SK-N-SH (cell line): ENCODE results near the gene ARHGEF11.

Experiments
- POLR2AphosphoS5 ChIP-seq: IDR thresholded peaks from 2 replicates; pipeline ENCODE4 v1.6.1; 2012; ENCODE audit warnings: low read depth, low read length
- RCOR1 ChIP-seq: fragments of 150-350 bp; IDR thresholded peaks from 2 replicates; pipeline ENCODE4 v1.6.1; 2017; ENCODE audit warnings: antibody characterized with exemption, low read length
- TCF12 ChIP-seq: IDR thresholded peaks from 2 replicates; pipeline ENCODE4 v1.4.0; 2012
- YY1 ChIP-seq: IDR thresholded peaks from 2 replicates; pipeline ENCODE4 v1.4.0; 2012; ENCODE audit warnings: low read depth, mild to moderate bottlenecking
- TF ChIP-seq, protein P1 (sequence below): IDR thresholded peaks from 2 replicates; pipeline ENCODE4 v1.6.1; 2012; ENCODE audit warnings: mild to moderate bottlenecking, low read depth, low read length, moderate library complexity
- TF ChIP-seq, protein P2 (sequence below): fragments of 200-600 bp; sonication (generic); IDR thresholded peaks from 2 replicates; pipeline ENCODE4 v1.6.1; 2017; ENCODE audit warnings: antibody characterized with exemption, mild to moderate bottlenecking, moderate library complexity

DNA sequence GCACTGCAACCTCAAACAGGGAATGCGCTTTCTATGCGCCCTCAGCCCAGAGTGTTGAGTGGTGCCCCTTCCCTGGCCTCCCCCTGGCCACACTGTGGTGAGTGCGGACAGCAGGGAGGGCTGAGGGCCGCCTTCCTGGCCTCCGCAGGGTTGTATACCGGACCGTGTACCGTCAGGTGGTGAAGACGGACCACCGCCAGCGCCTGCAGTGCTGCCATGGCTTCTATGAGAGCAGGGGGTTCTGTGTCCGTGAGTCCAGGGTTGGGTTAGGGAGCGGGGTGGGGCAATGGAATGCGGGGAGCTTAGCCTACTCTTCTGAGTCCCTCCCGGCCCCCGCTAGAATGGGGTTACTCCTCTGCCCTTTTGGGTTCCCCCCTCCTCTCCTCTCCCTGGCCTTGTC, 140.4 kb downstream of the ARHGEF11 start:
- TF ChIP-seq, protein P1, sequence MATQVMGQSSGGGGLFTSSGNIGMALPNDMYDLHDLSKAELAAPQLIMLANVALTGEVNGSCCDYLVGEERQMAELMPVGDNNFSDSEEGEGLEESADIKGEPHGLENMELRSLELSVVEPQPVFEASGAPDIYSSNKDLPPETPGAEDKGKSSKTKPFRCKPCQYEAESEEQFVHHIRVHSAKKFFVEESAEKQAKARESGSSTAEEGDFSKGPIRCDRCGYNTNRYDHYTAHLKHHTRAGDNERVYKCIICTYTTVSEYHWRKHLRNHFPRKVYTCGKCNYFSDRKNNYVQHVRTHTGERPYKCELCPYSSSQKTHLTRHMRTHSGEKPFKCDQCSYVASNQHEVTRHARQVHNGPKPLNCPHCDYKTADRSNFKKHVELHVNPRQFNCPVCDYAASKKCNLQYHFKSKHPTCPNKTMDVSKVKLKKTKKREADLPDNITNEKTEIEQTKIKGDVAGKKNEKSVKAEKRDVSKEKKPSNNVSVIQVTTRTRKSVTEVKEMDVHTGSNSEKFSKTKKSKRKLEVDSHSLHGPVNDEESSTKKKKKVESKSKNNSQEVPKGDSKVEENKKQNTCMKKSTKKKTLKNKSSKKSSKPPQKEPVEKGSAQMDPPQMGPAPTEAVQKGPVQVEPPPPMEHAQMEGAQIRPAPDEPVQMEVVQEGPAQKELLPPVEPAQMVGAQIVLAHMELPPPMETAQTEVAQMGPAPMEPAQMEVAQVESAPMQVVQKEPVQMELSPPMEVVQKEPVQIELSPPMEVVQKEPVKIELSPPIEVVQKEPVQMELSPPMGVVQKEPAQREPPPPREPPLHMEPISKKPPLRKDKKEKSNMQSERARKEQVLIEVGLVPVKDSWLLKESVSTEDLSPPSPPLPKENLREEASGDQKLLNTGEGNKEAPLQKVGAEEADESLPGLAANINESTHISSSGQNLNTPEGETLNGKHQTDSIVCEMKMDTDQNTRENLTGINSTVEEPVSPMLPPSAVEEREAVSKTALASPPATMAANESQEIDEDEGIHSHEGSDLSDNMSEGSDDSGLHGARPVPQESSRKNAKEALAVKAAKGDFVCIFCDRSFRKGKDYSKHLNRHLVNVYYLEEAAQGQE, result no peak
- TF ChIP-seq TCF12, result no peak
- TF ChIP-seq, protein P2, sequence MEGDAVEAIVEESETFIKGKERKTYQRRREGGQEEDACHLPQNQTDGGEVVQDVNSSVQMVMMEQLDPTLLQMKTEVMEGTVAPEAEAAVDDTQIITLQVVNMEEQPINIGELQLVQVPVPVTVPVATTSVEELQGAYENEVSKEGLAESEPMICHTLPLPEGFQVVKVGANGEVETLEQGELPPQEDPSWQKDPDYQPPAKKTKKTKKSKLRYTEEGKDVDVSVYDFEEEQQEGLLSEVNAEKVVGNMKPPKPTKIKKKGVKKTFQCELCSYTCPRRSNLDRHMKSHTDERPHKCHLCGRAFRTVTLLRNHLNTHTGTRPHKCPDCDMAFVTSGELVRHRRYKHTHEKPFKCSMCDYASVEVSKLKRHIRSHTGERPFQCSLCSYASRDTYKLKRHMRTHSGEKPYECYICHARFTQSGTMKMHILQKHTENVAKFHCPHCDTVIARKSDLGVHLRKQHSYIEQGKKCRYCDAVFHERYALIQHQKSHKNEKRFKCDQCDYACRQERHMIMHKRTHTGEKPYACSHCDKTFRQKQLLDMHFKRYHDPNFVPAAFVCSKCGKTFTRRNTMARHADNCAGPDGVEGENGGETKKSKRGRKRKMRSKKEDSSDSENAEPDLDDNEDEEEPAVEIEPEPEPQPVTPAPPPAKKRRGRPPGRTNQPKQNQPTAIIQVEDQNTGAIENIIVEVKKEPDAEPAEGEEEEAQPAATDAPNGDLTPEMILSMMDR, result no peak
- TF ChIP-seq YY1, result no peak
- TF ChIP-seq RCOR1, result no peak
- TF ChIP-seq POLR2AphosphoS5, result no peak
